ENCODE data around the gene THBD.

THBD gene

DNA sequence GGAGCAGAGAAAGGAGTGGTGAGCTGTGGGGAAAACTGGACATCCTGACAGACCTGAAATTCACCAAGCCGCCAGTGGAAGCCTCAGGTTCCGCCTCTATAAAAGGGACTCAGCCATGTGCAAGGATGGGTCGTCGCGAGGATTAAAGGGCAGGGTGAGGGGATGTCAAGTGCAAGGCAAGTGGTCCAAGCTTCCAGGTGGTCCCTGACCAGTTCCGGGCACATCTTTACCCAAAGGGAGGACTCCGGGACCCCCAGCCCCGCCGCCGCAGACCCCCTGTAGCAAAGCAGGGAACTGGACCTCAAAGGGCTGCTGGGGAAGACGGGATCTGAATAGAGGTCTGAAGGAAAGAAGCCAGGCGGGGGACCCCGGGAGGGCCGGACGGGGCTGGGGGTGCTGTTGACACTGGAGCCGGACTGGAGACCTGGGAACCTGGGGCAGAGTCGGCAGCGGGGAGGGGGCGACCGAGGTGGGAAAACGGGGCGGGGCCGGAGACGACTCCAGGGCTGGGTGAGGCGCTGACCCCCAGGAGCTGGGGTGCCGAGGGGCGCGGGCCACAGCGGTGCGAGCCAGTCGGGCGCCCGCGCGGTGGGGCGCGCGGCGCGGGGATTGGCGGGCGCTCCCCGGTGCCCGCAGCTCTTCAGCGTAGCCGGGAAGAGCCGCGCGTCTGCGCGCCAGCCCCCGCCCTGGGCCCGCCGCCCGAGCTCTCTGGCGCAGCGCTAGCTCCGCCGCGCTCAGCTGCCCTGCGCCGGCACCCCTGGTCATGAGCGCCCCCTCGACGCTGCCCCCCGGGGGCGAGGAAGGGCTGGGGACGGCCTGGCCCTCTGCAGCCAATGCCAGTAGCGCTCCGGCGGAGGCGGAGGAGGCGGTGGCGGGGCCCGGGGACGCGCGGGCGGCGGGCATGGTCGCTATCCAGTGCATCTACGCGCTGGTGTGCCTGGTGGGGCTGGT lies 14.5 kb downstream of the THBD start, which contains the start of gene SSTR4:
SSTR4 (plus strand) TSS at position 592 of the 951 bp plus-strand sequence; CDS start at position 764, 172 bp downstream.
- in situ Hi-C loops (cut with HindIII; ENCODE audit: low sequenced_read_pairs): loop anchor here (25.0 kb wide), 1 partner anchor 698 kb away; no protein-coding TSS in a partner anchor
- no peak for DNase-seq (ENCODE audit: low read depth)
- TF ChIP-seq, protein P1, sequence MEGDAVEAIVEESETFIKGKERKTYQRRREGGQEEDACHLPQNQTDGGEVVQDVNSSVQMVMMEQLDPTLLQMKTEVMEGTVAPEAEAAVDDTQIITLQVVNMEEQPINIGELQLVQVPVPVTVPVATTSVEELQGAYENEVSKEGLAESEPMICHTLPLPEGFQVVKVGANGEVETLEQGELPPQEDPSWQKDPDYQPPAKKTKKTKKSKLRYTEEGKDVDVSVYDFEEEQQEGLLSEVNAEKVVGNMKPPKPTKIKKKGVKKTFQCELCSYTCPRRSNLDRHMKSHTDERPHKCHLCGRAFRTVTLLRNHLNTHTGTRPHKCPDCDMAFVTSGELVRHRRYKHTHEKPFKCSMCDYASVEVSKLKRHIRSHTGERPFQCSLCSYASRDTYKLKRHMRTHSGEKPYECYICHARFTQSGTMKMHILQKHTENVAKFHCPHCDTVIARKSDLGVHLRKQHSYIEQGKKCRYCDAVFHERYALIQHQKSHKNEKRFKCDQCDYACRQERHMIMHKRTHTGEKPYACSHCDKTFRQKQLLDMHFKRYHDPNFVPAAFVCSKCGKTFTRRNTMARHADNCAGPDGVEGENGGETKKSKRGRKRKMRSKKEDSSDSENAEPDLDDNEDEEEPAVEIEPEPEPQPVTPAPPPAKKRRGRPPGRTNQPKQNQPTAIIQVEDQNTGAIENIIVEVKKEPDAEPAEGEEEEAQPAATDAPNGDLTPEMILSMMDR (IDR thresholded peaks at IDR 0.05; ENCODE audit: low read depth, low read length, missing control alignments): no peak
- H3K4me3 ChIP-seq (ENCODE audit: low read depth, low read length): no peak within 1 kb of the TSS

DNA sequence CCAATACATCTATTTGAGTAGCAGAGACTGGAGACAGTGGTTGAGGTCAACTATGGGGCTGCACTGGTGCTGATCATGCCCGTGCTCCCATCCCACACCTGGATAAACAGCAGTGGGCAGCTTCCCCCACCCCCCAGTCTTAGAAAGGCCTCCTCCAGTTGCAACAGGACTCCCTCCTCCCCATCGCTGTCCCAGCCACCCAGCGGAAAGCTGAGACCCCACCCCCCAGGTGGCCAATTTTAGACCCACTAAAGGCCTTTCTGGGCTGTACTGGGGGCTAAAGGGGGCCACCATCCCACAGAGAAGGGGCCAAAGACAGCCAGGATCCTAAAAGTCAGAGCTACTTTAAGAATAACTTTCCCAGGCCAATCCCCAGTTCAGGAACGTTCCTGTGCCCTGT lies 15.6 kb downstream of the THBD start:
- in situ Hi-C loops (cut with HindIII; ENCODE audit: low sequenced_read_pairs): loop anchor here (25.0 kb wide), 1 partner anchor 697 kb away; no protein-coding TSS in a partner anchor
- H3K4me3 ChIP-seq (ENCODE audit: low read depth, low read length): no peak overlapping the region
- TF ChIP-seq, protein P1 (IDR thresholded peaks at IDR 0.05; ENCODE audit: low read depth, low read length, missing control alignments): no peak
- no peak for DNase-seq (ENCODE audit: low read depth)

DNA sequence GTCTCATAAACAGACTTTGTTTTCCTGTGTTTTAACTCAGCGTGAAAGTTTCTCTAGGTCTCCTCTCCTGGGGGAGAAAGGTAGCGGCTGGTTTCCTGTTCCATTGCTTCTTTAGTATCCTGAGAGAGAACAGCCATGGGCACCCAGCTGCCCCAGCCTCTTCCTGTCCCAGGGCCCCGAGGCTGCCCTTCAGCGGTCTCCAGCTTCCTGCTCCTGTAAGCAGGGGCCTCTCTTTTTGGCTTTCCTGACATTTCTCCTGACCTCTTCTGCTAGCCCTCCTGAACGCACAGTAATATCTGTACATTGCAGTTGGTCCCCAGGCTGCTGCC lies 16.8 kb downstream of the THBD start:
- in situ Hi-C loops (cut with HindIII; ENCODE audit: low sequenced_read_pairs): loop anchor here (25.0 kb wide), 1 partner anchor 695 kb away; no protein-coding TSS in a partner anchor
- TF ChIP-seq, protein P1 (IDR thresholded peaks at IDR 0.05; ENCODE audit: low read depth, low read length, missing control alignments): no peak
- DNase-seq (ENCODE audit: low read depth): no peak
- H3K4me3 ChIP-seq (ENCODE audit: low read depth, low read length): no peak overlapping the region

DNA sequence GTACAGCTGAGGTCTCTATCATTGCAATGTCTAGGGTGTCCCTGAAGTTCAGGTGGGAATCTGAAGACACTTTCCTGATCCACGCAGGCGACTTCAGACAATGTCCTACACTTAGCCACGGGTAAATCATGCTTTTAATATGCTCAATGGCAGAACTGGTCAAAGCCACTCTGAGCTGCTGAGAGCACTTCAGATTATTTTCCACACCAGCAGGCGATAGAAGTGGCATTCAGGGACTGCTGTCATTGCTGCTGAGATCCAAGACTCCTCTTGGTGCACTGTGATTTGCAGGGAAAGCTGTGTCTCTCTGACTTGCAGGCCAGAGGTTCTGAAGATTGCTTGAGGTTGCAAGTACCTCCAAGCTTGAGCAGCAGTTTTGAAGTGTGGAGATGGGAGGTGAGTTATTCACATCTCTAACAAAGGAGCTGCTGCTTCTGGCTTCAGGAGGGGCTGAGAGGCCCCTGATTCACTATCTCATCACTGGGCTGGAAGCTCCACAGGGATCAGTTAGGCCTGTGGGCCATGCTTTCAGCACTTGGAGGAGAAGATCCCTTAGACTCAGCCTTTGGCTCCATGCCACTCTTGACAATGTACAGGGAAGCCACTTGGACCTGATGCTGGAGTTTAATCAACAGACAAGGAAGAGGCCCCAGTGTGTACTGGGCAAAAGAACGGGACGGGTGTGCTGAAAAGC lies 17.3 kb downstream of the THBD start:
- H3K4me3 ChIP-seq (ENCODE audit: low read depth, low read length): no peak overlapping the region
- no peak for DNase-seq (ENCODE audit: low read depth)
- in situ Hi-C loops (cut with HindIII; ENCODE audit: low sequenced_read_pairs): loop anchor here (25.0 kb wide), 1 partner anchor 695 kb away; no protein-coding TSS in a partner anchor
- TF ChIP-seq, protein P1 (IDR thresholded peaks at IDR 0.05; ENCODE audit: low read depth, low read length, missing control alignments): no peak

DNA sequence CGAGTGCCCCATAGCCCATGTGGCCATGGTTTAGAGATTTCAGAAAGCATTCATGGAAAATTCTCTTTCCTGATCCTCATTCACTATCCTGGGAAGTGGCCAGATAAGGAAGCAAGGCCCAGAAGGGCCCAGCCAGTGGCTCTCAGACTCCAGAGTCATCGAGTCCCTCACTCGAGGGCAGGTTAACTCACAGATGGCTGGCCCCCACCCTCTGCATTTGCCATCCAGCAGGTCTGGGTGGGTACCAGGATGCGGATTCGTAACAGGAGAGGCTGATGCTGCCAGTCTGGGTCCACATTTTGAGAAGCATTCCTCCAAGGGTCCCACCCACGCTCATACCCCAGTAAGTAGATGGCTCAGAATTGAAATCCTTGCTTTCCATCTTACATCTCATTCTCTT lies 18.1 kb downstream of the THBD start:
- TF ChIP-seq, protein P1 (IDR thresholded peaks at IDR 0.05; ENCODE audit: low read depth, low read length, missing control alignments): no peak
- in situ Hi-C loops (cut with HindIII; ENCODE audit: low sequenced_read_pairs): loop anchor here (25.0 kb wide), 1 partner anchor 694 kb away; no protein-coding TSS in a partner anchor
- no peak overlapping the region for H3K4me3 ChIP-seq (ENCODE audit: low read depth, low read length)
- no peak for DNase-seq (ENCODE audit: low read depth)

DNA sequence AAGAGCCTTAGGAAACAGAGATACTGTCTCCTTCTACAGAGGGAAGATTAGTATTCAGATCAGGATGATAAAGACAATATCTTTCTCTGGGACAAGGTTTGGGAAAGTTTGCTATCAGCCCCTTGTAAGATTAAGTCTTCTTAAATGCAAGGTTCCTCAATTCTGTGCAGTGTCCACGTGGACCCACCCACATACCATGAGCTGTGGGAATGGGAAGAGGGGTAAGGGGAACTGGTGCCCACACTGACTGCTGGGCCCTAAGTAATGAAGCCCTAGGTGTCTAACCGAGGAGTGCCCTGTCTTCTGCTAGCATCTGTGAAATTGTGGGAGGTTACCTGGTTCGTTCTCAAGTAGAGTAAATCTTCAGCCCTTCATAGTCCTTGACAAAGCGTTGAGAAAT lies 20.1 kb downstream of the THBD start:
- no peak overlapping the region for H3K4me3 ChIP-seq (ENCODE audit: low read depth, low read length)
- no peak for DNase-seq (ENCODE audit: low read depth)
- in situ Hi-C loops (cut with HindIII; ENCODE audit: low sequenced_read_pairs): loop anchor here (25.0 kb wide), 1 partner anchor 692 kb away; no protein-coding TSS in a partner anchor
- TF ChIP-seq, protein P1 (IDR thresholded peaks at IDR 0.05; ENCODE audit: low read depth, low read length, missing control alignments): no peak

All from astrocyte of the cerebellum (primary cell).